ENCODE data around the gene SLC10A3. TPM values are rescaled to one million over a fixed set of nuclear protein-coding genes. Genes with fewer than 3 reads are reported as not detected.

The SLC10A3 gene
- total RNA-seq, 1 donor from 2014 or later, result 10.4 TPM

GRCh38 chrX:154458954-154459778 lies 31.3 kb downstream of the SLC10A3 start:
- H3K4me1 Mint-ChIP-seq (ENCODE audit: low read depth), result no peaks in the 10 kb centered on the region
- no peak for TF ChIP-seq CTCF (IDR thresholded peaks at IDR 0.05; ENCODE audit: unreplicated experiment)
- peak overlapping the region; percentile 64 for H3K27ac Mint-ChIP-seq
- peaks cover 10% of the 10 kb centered on the region for H3K9me3 Mint-ChIP-seq (ENCODE audit: low read depth)
- no peaks in the 10 kb centered on the region for H3K27me3 Mint-ChIP-seq
- DNase-seq (ENCODE audit: low spot score, unreplicated experiment), result no peak
- peak overlapping the region; percentile 81 for H3K4me3 Mint-ChIP-seq (ENCODE audit: low read depth)
- H3K36me3 Mint-ChIP-seq (ENCODE audit: insufficient read depth), result peaks cover 14% of the 10 kb centered on the region

DNA sequence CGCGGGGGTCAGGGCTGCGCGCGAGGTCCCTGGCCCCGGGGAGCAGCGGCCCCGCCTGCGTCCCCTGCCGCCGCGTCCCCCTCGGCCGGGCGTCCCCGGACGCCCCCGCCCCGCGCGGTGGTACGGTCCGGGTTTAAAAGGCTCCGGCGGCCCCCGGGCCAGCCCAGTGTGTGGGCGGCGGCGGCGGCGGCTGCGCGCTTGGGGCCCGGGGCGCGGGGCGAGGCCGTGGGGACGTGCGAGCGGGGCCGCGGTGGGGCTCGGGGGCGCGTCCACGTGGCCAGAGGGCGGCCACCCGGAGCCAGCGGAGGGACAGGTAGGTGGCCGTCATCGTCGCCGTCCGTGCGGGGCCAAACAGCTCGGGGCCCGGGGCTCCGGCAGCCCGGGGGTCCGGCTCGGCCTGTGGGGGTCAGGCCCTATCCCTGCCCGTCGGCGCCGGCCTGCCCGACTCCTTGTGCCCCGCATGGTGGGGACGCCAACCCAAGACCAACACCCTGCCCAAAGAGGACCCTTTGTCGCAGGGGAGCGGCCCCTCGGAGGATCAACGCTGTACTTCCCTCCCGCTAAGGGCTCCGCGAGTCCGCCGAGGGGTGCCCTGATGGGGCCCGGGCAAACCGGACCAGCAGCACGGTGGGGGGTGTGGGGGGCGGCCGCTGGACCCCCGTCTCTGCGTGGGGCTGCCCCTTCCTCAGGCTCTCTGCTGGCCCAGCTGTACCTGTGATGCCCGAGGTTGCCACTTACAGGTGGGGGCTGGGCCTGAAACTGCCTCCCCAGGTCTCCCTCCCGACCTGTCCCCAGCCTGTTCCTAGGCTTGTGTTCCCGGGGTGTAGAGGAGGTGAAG lies 32.1 kb downstream of the SLC10A3 start, which contains the start of gene PLXNA3:
PLXNA3 (plus strand) TSS at position 166 of the 838 bp plus-strand sequence. CDS start 1,903 bp downstream, outside the sequence.
- peaks cover 11% of the 10 kb centered on the region for H3K9me3 Mint-ChIP-seq (ENCODE audit: low read depth)
- no peak for TF ChIP-seq CTCF (IDR thresholded peaks at IDR 0.05; ENCODE audit: unreplicated experiment)
- peak within 1 kb of the TSS; percentile 95 for H3K27ac Mint-ChIP-seq
- peak; percentile 51 for DNase-seq (ENCODE audit: low spot score, unreplicated experiment)
- no peaks in the 10 kb centered on the region for H3K4me1 Mint-ChIP-seq (ENCODE audit: low read depth)
- peak within 1 kb of the TSS; percentile 83 for H3K4me3 Mint-ChIP-seq (ENCODE audit: low read depth)
- peaks cover 14% of the 10 kb centered on the region for H3K36me3 Mint-ChIP-seq (ENCODE audit: insufficient read depth)
- H3K27me3 Mint-ChIP-seq, result no peaks in the 10 kb centered on the region

- Mint-ChIP-seq H3K4me1 (ENCODE audit: low read depth) (no peaks in the 10 kb centered on the region), H3K27ac (peak overlapping the region; percentile 95), H3K4me3 (ENCODE audit: low read depth) (peak overlapping the region; percentile 83), H3K27me3 (no peaks in the 10 kb centered on the region), H3K9me3 (ENCODE audit: low read depth) (peaks cover 13% of the 10 kb centered on the region), H3K36me3 (ENCODE audit: insufficient read depth) (peaks cover 18% of the 10 kb centered on the region)
- peak; percentile 38 for DNase-seq (ENCODE audit: low spot score, unreplicated experiment)
- TF ChIP-seq CTCF (IDR thresholded peaks at IDR 0.05; ENCODE audit: unreplicated experiment), result no peak
Observed at GRCh38 chrX:154457491-154458115, 32.8 kb downstream of the SLC10A3 start.

DNA sequence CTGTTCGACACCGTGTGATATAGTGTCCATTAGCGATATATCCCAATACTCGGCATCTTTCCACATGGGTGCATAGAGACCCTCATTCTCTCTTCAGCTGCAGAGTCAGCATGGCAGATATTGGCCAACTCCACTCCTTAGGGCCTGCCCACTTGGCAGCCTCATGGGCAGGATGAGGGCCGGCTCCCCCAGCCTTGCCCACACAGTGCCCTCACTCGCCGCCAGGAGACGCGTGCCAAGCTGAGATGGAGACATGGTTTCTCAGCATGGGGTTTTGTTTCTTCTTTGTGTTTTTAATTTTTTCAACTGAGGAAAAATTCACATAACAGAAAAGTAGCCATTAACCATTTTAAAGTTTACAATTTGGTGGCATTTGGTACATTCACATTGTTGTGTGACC lies 37.6 kb downstream of the SLC10A3 start:
- Mint-ChIP-seq H3K27ac (no peak overlapping the region), H3K9me3 (ENCODE audit: low read depth) (peaks cover 14% of the 10 kb centered on the region), H3K27me3 (no peaks in the 10 kb centered on the region), H3K36me3 (ENCODE audit: insufficient read depth) (peaks cover 17% of the 10 kb centered on the region), H3K4me1 (ENCODE audit: low read depth) (no peaks in the 10 kb centered on the region), H3K4me3 (ENCODE audit: low read depth) (no peak overlapping the region)
- no peak for TF ChIP-seq CTCF (IDR thresholded peaks at IDR 0.05; ENCODE audit: unreplicated experiment)
- DNase-seq (ENCODE audit: low spot score, unreplicated experiment), result no peak

GRCh38 chrX:154450312-154450711 lies 40.1 kb downstream of the SLC10A3 start:
- Mint-ChIP-seq H3K4me1 (ENCODE audit: low read depth) (no peaks in the 10 kb centered on the region), H3K27me3 (no peaks in the 10 kb centered on the region), H3K4me3 (ENCODE audit: low read depth) (no peak overlapping the region), H3K36me3 (ENCODE audit: insufficient read depth) (peaks cover 18% of the 10 kb centered on the region), H3K27ac (no peak overlapping the region), H3K9me3 (ENCODE audit: low read depth) (peaks cover 14% of the 10 kb centered on the region)
- DNase-seq (ENCODE audit: low spot score, unreplicated experiment), result no peak
- no peak for TF ChIP-seq CTCF (IDR thresholded peaks at IDR 0.05; ENCODE audit: unreplicated experiment)

Measured in progenitor cell of endocrine pancreas (in vitro differentiated cells).